ENCODE measurements around the gene GPR89A.
"Not testable (repeated sequence)": the region's sequence is repeated elsewhere in the genome, so short reads cannot be mapped to it uniquely, and the experiment has no call there.

The GPR89A gene

GRCh38 chr1:145701306-145701862, 93.6 kb downstream of the GPR89A start:
- no peak overlapping the region for H3K4me3 Mint-ChIP-seq
- ATAC-seq: no peak
- no peak for DNase-seq
- no peaks in the 10 kb centered on the region for H3K9me3 Mint-ChIP-seq
- H3K4me1 Mint-ChIP-seq: peaks cover 7% of the 10 kb centered on the region
- no peak overlapping the region for H3K27ac Mint-ChIP-seq
- peaks cover 8% of the 10 kb centered on the region for H3K27me3 Mint-ChIP-seq

- no peak overlapping the region for H3K4me3 Mint-ChIP-seq
- no peak overlapping the region for H3K27ac Mint-ChIP-seq
- H3K9me3 Mint-ChIP-seq: no peaks in the 10 kb centered on the region
- no peak for DNase-seq
- ATAC-seq: no peak
- peaks cover 1% of the 10 kb centered on the region for H3K27me3 Mint-ChIP-seq
- no peaks in the 10 kb centered on the region for H3K4me1 Mint-ChIP-seq
Measured at GRCh38 chr1:145702052-145702451, 94.3 kb downstream of the GPR89A start.

- Mint-ChIP-seq H3K4me3 (no peak overlapping the region), H3K27ac (no peak overlapping the region), H3K4me1 (no peaks in the 10 kb centered on the region), H3K27me3 (no peaks in the 10 kb centered on the region), H3K9me3 (no peaks in the 10 kb centered on the region)
- no peak for DNase-seq
- ATAC-seq: no peak
Measured at GRCh38 chr1:145702826-145703225, 95.0 kb downstream of the GPR89A start.

GRCh38 chr1:145705622-145706021, 97.8 kb downstream of the GPR89A start:
- no peaks in the 10 kb centered on the region for H3K9me3 Mint-ChIP-seq
- ATAC-seq (no peak), DNase-seq (no peak)
- H3K4me3 Mint-ChIP-seq: no peak overlapping the region
- H3K27ac Mint-ChIP-seq: no peak overlapping the region
- no peaks in the 10 kb centered on the region for H3K27me3 Mint-ChIP-seq
- no peaks in the 10 kb centered on the region for H3K4me1 Mint-ChIP-seq

GRCh38 chr1:145706086-145706664, 98.4 kb downstream of the GPR89A start:
- no peaks in the 10 kb centered on the region for H3K27me3 Mint-ChIP-seq
- DNase-seq (no peak), ATAC-seq (no peak)
- no peaks in the 10 kb centered on the region for H3K4me1 Mint-ChIP-seq
- H3K27ac Mint-ChIP-seq: no peak overlapping the region
- no peaks in the 10 kb centered on the region for H3K9me3 Mint-ChIP-seq
- H3K4me3 Mint-ChIP-seq: no peak overlapping the region

- Mint-ChIP-seq H3K27ac (peak within 1 kb of the TSS in 1 of 2 donors; percentile 55), H3K4me3 (no peak within 1 kb of the TSS), H3K4me1 (no peaks in the 10 kb centered on the region), H3K9me3 (no peaks in the 10 kb centered on the region), H3K27me3 (no peaks in the 10 kb centered on the region)
- ATAC-seq: no peak
- DNase-seq: no peak
Measured at GRCh38 chr1:145707183-145707867, 99.5 kb downstream of the GPR89A start, which contains the start of gene PDZK1. Gene PDZK1 (minus strand): TSS chr1:145707368. CDS start chr1:145688021, 19,347 bp downstream.

- H3K4me1 Mint-ChIP-seq: no peaks in the 10 kb centered on the region
- DNase-seq: no peak
- H3K9me3 Mint-ChIP-seq: no peaks in the 10 kb centered on the region
- no peak for ATAC-seq
- no peak overlapping the region for H3K27ac Mint-ChIP-seq
- no peak overlapping the region for H3K4me3 Mint-ChIP-seq
- no peaks in the 10 kb centered on the region for H3K27me3 Mint-ChIP-seq
Measured at GRCh38 chr1:145708063-145708462, 100.3 kb downstream of the GPR89A start.

- Mint-ChIP-seq H3K4me1 (no peaks in the 10 kb centered on the region), H3K4me3 (no peak overlapping the region), H3K9me3 (no peaks in the 10 kb centered on the region), H3K27ac (no peak overlapping the region), H3K27me3 (no peaks in the 10 kb centered on the region)
- ATAC-seq (no peak), DNase-seq (no peak)
Measured at GRCh38 chr1:145710291-145711027, 102.7 kb downstream of the GPR89A start.

- H3K4me1 Mint-ChIP-seq: no peaks in the 10 kb centered on the region
- ATAC-seq (no peak), DNase-seq (no peak)
- H3K27me3 Mint-ChIP-seq: no peaks in the 10 kb centered on the region
- H3K27ac Mint-ChIP-seq: no peak overlapping the region
- no peaks in the 10 kb centered on the region for H3K9me3 Mint-ChIP-seq
- no peak overlapping the region for H3K4me3 Mint-ChIP-seq
Measured at GRCh38 chr1:145711213-145711651, 103.4 kb downstream of the GPR89A start.

GRCh38 chr1:145714524-145715111, 106.8 kb downstream of the GPR89A start:
- Mint-ChIP-seq H3K27ac (peak overlapping the region in 1 of 2 donors; percentile 43), H3K4me1 (peaks cover 16% of the 10 kb centered on the region), H3K9me3 (no peaks in the 10 kb centered on the region), H3K4me3 (no peak overlapping the region), H3K27me3 (no peaks in the 10 kb centered on the region)
- ATAC-seq (no peak), DNase-seq (no peak)

GRCh38 chr1:145716641-145717345, 109.0 kb downstream of the GPR89A start:
- Mint-ChIP-seq H3K9me3 (no peaks in the 10 kb centered on the region), H3K4me3 (no peak overlapping the region), H3K4me1 (peaks cover 38% of the 10 kb centered on the region), H3K27ac (no peak overlapping the region), H3K27me3 (peaks cover 9% of the 10 kb centered on the region)
- ATAC-seq (no peak), DNase-seq (no peak)

GRCh38 chr1:145717833-145718232, 110.0 kb downstream of the GPR89A start:
- Mint-ChIP-seq H3K4me1 (peaks cover 39% of the 10 kb centered on the region), H3K27ac (peak overlapping the region in 1 of 2 donors; percentile 36), H3K4me3 (no peak overlapping the region), H3K27me3 (peaks cover 12% of the 10 kb centered on the region), H3K9me3 (no peaks in the 10 kb centered on the region)
- DNase-seq (no peak), ATAC-seq (no peak)

- DNase-seq, H3K9me3 Mint-ChIP-seq, ATAC-seq, H3K4me3 Mint-ChIP-seq, H3K27ac Mint-ChIP-seq: not testable (repeated sequence)
- Mint-ChIP-seq H3K4me1 (peaks cover 39% of the 10 kb centered on the region), H3K27me3 (peaks cover 12% of the 10 kb centered on the region)
Measured at GRCh38 chr1:145718465-145718864, 110.7 kb downstream of the GPR89A start.

- peaks cover 39% of the 10 kb centered on the region for H3K4me1 Mint-ChIP-seq
Measured at GRCh38 chr1:145719230-145720079, 111.7 kb downstream of the GPR89A start, which contains the start of gene CD160. Gene CD160 (plus strand): TSS chr1:145719499. CDS start chr1:145728328, 8,829 bp downstream.

More at GRCh38 chr1:145719230-145720079, 111.7 kb downstream of the GPR89A start, which contains the start of gene CD160:
- Mint-ChIP-seq H3K27ac (peak within 1 kb of the TSS in 1 of 2 donors; percentile 23), H3K4me3 (peak within 1 kb of the TSS; percentile 47 to 82), H3K9me3 (no peaks in the 10 kb centered on the region), H3K27me3 (peaks cover 12% of the 10 kb centered on the region)
- peak; percentile 83 for ATAC-seq
- DNase-seq: peak; percentile 19 to 21

Data from stimulated activated naive CD8-positive, alpha-beta T cell treated with anti-CD3 and anti-CD28 coated beads, Interleukin-15, amount 100 ng/mL, for 72 hours (primary cell).